Heart right ventricle (tissue), 16 donors: ENCODE measurements around the gene HCN2. TPM values are rescaled to one million over a fixed set of nuclear protein-coding genes. Genes with fewer than 3 reads are reported as not detected.
A peak's percentile ranks its signal among the peaks of the same experiment; 100 is the strongest.

Source experiments
- ATAC-seq, 8 donors: fragments of 200-7000 bp; cut with Tn5 transposase; one replicate each; pipeline ENCODE4 v1.9.1; 2020; ENCODE audit warnings: mild to moderate bottlenecking in 8 of 8, moderate library complexity in 8 of 8, moderate number of reproducible peaks in 1 of 8
- DNase-seq, 2 donors: peaks; one replicate each; pipeline ENCODE4 v3.0.0-alpha.2; 2020
- H3K27ac ChIP-seq, 10 donors: fragments of 200-600 bp; sonication (generic) in 2 of 10; one replicate each; pipeline versions ENCODE4 v1.5.0 to v1.8.0; 2020 to 2022; ENCODE audit warnings: mild to moderate bottlenecking in 3 of 10
- H3K27me3 ChIP-seq, 7 donors: fragments of 200-600 bp; one replicate each; pipeline ENCODE4 v1.8.0; 2021 to 2022; ENCODE audit warnings: mild to moderate bottlenecking in 2 of 7
- H3K36me3 ChIP-seq, 9 donors: fragments of 200-600 bp; sonication (generic) in 1 of 9; one replicate each; pipeline versions ENCODE4 v1.5.0 to v1.8.0; 2020 to 2022; ENCODE audit warnings: mild to moderate bottlenecking in 2 of 9
- H3K4me1 ChIP-seq, 9 donors: fragments of 200-600 bp; sonication (generic) in 1 of 9; one replicate each; pipeline versions ENCODE4 v1.5.0 to v1.8.0; 2020 to 2022; ENCODE audit warnings: mild to moderate bottlenecking in 4 of 9
- H3K4me3 ChIP-seq, 10 donors: fragments of 200-600 bp; sonication (generic) in 2 of 10; one replicate each; pipeline versions ENCODE4 v1.5.0 to v1.8.0; 2020 to 2022; ENCODE audit warnings: mild to moderate bottlenecking in 7 of 10, moderate library complexity in 2 of 10
- H3K9me3 ChIP-seq, 11 donors: fragments of 200-600 bp in 10 of 11; sonication (generic) in 2 of 11; one replicate each; pipeline versions ENCODE4 v1.5.0 to v1.8.0; 2013 to 2022; ENCODE audit warnings: mild to moderate bottlenecking in 2 of 11, control low read depth in 1 of 11, moderate library complexity in 1 of 11
- WGBS, 2 donors: extraction: QIAGEN DNeasy Blood & Tissue Kit; methylation state at CpG; one replicate each; pipeline ENCODE4 v1.1.7; 2013; ENCODE audit warnings: inconsistent platforms in 1 of 2; 5-methylcytosine and 5-hydroxymethylcytosine counted together
- intact Hi-C, 10 donors: fragments of 100-400 bp; cut with DNase I; formaldehyde crosslinking; loops; one replicate each; pipeline versions ENCODE4 v1.11.1 to v1.14.2; 2022
- polyA plus RNA-seq, 2 donors: library from polyadenylated mRNA; stranded (reverse); fragments of 200-250 nt; gene quantifications; one replicate each; pipeline ENCODE4 v1.2.3, GENCODE V29; 2013
- total RNA-seq, 10 donors: library from RNA; stranded (reverse); fragmentation: NEBNext Ultra II Directional in 3 of 10; extraction: Animal tissue kit (Norgen Biotek cat#: 25700) in 3 of 10; gene quantifications; one replicate each; pipeline versions ENCODE4 v1.2.1 to v1.2.4, GENCODE V29; 2021 to 2023
- TF ChIP-seq, protein P1 (sequence below), 9 donors: fragments of 200-600 bp; sonication (generic) in 2 of 9; IDR thresholded peaks; one replicate each; pipeline versions ENCODE4 v1.5.0 to v1.8.0; 2021 to 2022; ENCODE audit warnings: antibody characterized with exemption in 9 of 9, mild to moderate bottlenecking in 5 of 9, moderate library complexity in 1 of 9
- donor health status: Arrhythmogenic right ventricular cardiomyopathy.
- donor health status: ischemic (EF 13 %, LVEDD 7.1; RV severe dilation, severe dysfunction).
- donor health status: healthy with polysubstance abuse.
- donor health status: DM: no; HTN: yes; CAD: no.
- donor health status: DM: no; HTN: no; CAD: no.
- donor health status: ischemic (EF 25% LVEDD 6.9; RV normal size, moderate dysfunction).
- donor health status: ischemic (EF 25% LVEDD 5.7; RV mildly dilated, moderate dysfunction).
- donor health status: healthy.
- donor health status: DM: yes; HTN: yes; CAD: no.
- donor health status: Ischemic cardiomyopathy.
- donor health status: ischemic (EF 35%, LVEDD 5.7; RV mildly dilated, moderate dysfunction).
- donor health status: nonischemic (EF 11% LVEDD 7.7; RV severe dilation, severe dysfunction).
- donor health status: DM: yes; HTN: yes; CAD: no.
- donor health status: PGD.
- donor health status: ischemic (EF 29% LVEDD 5.4; RV normal size, mild dysfunction).
- donor health status: nonischemic (EF 23%, LVEDD 6.1; RV moderate dilation, normal function).

The HCN2 gene
- total and polyA plus RNA-seq, 12 donors = 0.90 to 10.7 (median 4.8) TPM

DNA sequence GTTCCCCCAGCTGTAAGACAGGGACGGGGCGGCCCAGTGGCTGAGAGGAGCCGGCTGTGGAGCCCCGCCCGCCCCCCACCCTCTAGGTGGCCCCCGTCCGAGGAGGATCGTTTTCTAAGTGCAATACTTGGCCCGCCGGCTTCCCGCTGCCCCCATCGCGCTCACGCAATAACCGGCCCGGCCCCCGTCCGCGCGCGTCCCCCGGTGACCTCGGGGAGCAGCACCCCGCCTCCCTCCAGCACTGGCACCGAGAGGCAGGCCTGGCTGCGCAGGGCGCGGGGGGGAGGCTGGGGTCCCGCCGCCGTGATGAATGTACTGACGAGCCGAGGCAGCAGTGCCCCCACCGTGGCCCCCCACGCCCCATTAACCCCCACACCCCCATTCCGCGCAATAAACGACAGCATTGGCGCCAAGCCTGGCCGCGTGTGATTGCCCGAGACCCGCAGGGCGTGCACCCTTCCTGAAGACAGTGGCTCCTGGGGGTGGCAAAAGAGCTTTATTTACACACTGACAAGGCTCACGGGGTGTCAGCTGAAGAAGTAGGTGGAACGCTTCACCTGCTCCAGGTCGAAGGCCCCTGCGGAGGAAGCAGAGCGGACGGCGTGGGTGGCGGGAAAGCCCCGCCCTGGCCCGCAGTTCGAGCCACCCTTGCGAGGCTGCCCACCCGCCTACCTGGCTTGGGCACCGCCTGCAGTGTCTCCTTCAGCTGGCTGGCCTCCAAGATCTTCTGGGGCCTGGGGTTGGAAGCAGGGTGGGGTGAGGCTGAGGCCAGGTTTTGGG is 27.3 kb downstream of the HCN2 start:
- Histone ChIP-seq H3K27me3 (peaks cover 0 to 8% (median 0%) of the 10 kb centered on the region in 7 donors), H3K4me1 (peaks cover 0 to 3% (median 0%) of the 10 kb centered on the region in 9 donors), H3K36me3 (peaks cover 0 to 48% (median 34%) of the 10 kb centered on the region in 9 donors), H3K4me3 (no peak overlapping the region), H3K9me3 (no peaks in the 10 kb centered on the region), H3K27ac (no peak overlapping the region)
- TF ChIP-seq, protein P1, sequence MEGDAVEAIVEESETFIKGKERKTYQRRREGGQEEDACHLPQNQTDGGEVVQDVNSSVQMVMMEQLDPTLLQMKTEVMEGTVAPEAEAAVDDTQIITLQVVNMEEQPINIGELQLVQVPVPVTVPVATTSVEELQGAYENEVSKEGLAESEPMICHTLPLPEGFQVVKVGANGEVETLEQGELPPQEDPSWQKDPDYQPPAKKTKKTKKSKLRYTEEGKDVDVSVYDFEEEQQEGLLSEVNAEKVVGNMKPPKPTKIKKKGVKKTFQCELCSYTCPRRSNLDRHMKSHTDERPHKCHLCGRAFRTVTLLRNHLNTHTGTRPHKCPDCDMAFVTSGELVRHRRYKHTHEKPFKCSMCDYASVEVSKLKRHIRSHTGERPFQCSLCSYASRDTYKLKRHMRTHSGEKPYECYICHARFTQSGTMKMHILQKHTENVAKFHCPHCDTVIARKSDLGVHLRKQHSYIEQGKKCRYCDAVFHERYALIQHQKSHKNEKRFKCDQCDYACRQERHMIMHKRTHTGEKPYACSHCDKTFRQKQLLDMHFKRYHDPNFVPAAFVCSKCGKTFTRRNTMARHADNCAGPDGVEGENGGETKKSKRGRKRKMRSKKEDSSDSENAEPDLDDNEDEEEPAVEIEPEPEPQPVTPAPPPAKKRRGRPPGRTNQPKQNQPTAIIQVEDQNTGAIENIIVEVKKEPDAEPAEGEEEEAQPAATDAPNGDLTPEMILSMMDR (IDR thresholded peaks at IDR 0.05) = no peak
- ATAC-seq (no peak), DNase-seq (no peak)
- 90 to 92% methylated on average over 48 to 58 of the region's 58 CpGs for WGBS, 2 donors
- intact Hi-C loops = no loop called here

DNA sequence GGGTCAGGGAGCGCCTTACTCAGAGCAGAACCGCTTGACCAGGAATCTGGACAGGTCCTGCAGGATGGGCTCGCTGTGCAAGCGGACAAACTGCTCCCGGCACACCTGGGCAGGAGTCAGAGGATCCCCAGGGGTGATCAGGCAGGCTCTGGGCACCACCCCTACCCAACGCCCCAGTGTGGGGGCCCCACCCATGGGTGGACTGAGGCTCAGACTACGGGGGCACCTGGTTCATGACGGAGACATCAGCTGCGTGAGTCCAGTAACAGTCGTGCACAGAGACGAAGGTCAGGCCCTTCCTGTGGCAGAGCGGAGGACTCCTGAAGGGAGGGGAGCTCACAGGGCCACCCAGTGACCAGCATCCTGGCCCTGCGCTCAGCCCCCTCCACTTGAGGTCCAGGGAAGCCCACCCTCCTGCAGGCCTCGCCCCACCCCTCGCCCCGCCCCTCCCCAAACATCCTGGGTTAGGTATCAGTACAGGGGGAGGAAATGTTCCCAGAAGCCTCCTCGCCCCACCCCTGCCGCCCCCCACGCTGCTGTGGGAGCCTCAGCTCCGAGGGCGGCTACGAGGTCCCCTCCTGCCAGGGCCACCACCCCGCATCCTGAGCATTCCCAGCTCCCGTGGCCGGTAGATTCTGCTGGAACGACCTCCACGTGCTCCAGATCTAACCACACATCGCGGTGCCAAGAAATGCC is 28.0 kb downstream of the HCN2 start:
- intact Hi-C loops = no loop called here
- TF ChIP-seq, protein P1 (IDR thresholded peaks at IDR 0.05) = no peak
- DNase-seq (no peak), ATAC-seq (peak in 1 of 8 donors; percentile 8)
- 89 to 91% methylated on average over 29 of the region's 29 CpGs for WGBS, 2 donors
- H3K9me3 ChIP-seq = no peaks in the 10 kb centered on the region
- H3K27ac ChIP-seq = no peak overlapping the region
- H3K4me3 ChIP-seq = no peak overlapping the region
- H3K4me1 ChIP-seq = peaks cover 0 to 3% (median 0%) of the 10 kb centered on the region in 9 donors
- H3K27me3 ChIP-seq = peaks cover 0 to 8% (median 0%) of the 10 kb centered on the region in 7 donors
- H3K36me3 ChIP-seq = peaks cover 0 to 55% (median 42%) of the 10 kb centered on the region in 9 donors

DNA sequence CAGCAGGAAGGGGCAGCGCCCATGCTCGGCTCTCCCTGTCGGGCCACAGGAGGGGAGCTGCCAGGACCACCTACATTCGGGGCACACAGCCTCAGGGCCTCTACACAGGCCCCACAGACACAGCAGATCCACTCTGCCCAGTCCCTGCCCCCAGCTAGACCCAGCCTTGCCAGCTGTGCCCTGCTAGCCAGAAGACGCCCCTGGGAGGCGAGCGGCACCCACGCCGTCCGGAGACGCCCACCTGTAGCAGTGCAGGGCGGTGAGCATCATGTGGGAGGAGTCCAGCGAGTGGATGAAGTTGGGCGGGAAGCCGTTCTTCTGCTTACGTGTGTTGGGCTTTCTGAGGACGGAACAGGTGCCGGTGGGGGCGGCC is 28.6 kb downstream of the HCN2 start:
- no peaks in the 10 kb centered on the region for H3K9me3 ChIP-seq
- H3K27me3 ChIP-seq = peaks cover 0 to 8% (median 0%) of the 10 kb centered on the region in 7 donors
- H3K4me3 ChIP-seq = no peak overlapping the region
- ATAC-seq = no peak
- intact Hi-C loops = no loop called here
- peaks cover 0 to 61% (median 47%) of the 10 kb centered on the region in 9 donors for H3K36me3 ChIP-seq
- peaks cover 0 to 3% (median 0%) of the 10 kb centered on the region in 9 donors for H3K4me1 ChIP-seq
- no peak overlapping the region for H3K27ac ChIP-seq
- no peak for DNase-seq
- TF ChIP-seq, protein P1 (IDR thresholded peaks at IDR 0.05) = no peak
- WGBS, 2 donors = 92 to 94% methylated on average over 19 of the region's 19 CpGs

DNA sequence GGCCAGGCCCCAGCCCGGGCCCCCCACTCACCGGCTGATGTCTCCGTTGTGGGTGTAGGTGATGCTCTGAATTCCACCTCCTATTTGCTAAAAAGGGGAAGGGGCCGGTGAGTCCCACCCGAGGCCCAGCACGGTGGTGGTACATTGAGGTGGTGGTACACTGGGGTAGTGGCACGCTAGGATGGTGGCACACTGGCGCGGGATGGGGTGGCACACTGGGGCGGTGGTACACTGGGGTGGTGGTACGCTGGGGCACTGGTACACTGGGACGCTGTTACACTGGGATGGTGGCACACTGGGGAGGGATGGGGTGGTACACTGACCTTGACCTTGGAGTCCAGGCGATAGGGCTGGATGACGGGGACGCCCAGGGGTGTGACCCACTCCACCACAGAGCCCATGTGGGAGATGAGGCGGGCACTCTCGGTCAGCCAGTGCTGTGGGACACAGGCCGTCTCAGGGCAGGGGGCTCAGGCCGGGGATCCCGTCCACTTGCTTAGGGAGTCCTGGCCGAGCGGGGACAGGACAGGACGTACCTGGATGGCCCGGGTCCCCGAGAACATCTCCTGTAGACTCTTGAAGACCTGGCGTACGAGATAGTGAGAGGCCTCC is 29.1 kb downstream of the HCN2 start:
- Histone ChIP-seq H3K4me3 (no peak overlapping the region), H3K4me1 (peaks cover 0 to 3% (median 0%) of the 10 kb centered on the region in 9 donors), H3K9me3 (no peaks in the 10 kb centered on the region), H3K36me3 (peaks cover 0 to 66% (median 52%) of the 10 kb centered on the region in 9 donors), H3K27ac (no peak overlapping the region), H3K27me3 (peaks cover 0 to 8% (median 0%) of the 10 kb centered on the region in 7 donors)
- TF ChIP-seq, protein P1 (IDR thresholded peaks at IDR 0.05) = no peak
- intact Hi-C loops = no loop called here
- 94 to 95% methylated on average over 27 of the region's 27 CpGs for WGBS, 2 donors
- ATAC-seq (peak in 1 of 8 donors; percentile 3), DNase-seq (no peak)
